HG03095 (cell line): ENCODE results near the gene MED31.
"Not testable (repeated sequence)": the region's sequence is repeated elsewhere in the genome, so short reads cannot be mapped to it uniquely, and the experiment has no call there.

Source experiments
- ATAC-seq: cut with Tn5 transposase; IDR thresholded peaks from one replicate; pipeline ENCODE4 v1.9.1; 2021; ENCODE audit warnings: moderate library complexity; ENCODE audit not compliant: unreplicated experiment

MED31 gene

DNA sequence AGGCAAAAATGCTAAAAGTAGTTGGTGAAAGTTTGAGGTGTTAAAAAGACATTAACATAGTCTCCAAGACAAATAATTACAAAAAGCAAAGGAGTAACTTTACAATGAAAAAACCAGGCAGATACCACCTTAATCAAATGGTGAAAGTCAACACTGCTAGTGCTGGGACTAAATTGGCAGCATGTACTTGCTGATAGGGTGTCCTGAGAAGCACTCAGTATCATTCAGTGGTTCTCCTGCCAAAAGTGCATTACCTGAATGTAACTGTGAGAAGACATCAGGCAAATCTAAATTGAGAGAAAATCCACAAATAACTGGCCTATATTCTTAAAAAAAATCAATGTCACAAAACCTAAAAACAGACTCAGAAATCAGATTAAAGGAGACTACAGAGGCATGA is 18.9 kb downstream of the MED31 start:
- no peak for ATAC-seq

DNA sequence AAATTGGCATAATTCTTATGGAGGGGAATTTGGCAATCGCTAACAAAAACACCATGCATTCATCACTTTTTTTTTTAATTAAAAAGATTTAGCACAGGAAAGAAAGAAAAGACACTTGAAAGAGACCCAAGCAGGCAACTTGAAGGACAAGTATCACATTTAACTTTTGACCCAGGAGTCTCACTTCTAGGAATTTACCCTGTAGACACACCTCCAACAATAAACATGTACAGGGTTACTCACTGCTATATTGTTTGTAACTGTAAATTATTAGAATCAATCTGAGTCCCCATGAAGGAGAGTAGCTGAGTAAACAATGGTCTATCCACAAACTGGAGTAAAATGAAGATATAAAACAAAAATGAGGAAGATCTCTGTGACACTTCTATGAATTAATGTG is 21.0 kb downstream of the MED31 start:
- ATAC-seq, result no peak

DNA sequence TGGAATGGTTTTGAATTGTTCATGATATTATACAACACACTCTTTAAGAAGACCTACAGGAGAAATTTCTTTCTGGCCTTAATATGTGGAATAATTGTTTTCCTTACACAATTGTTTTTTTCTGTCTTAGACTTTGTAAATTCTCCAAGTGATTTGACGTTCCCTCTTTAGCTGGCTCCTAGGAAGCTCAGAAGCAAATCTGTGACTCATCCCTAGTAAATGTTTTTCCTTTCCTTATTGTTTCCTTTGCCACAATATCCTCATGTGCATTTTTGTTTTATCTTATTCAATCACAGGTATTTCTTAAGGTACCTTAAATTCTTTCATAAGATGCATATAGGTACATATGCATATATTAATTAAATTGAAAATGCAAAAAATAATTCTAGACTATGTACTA is 24.4 kb downstream of the MED31 start:
- no peak for ATAC-seq

DNA sequence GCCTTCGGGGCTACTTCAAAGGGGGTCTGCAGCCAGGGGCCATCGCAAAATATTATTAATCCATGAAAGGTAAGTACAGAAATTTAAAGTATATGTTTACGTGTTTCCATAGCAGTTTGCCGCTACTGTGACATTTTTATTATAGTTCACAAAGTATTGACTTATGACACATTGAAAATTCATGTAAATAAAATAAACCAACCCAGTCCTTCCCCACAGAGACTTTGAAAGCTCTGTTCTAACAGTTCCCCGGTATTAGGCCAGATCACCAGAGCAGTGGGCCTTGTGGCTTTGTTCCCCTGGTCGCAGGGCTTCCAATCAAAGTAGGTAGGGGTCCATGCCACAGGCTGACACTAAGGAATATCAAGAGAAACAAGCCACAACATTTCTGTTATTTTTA is 24.8 kb downstream of the MED31 start:
- ATAC-seq, result no peak

DNA sequence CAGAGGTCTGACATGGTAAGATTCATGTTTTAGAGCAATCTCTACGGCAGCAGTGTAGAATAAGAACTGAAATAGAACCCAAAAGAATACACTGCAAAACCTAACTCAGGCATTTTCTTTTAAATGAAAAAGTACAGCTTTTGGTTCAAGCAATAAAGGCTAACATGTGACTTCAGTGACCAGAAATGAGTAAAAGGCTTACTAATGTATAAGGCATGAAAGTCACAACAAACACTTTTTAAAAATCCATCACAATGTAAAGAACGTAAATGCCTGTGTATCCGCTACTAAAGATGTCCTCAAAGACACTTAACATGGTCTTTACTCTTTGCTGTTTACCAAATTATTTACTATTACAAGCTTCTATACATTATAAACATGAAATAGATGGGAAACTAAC is 27.5 kb downstream of the MED31 start:
- no peak for ATAC-seq

DNA sequence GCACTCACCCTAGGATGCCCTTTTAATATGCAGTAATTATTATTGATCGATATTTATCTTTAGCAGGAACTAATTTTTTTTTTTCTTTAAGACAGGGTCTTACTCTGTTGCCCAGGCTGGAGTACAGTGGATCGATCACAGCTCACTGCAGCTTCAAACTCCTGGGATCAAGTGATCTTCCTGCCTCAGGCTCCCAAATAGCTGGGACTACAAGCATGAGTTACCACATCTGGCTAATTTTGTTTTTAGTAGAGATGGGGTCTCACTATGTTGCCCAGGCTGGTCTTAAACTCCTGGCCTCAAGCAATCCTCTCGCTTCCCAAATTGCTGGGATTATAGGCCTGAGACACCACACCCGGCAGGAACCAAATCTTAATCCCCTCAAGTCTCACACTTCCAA is 40.2 kb downstream of the MED31 start:
- ATAC-seq, result no peak

DNA sequence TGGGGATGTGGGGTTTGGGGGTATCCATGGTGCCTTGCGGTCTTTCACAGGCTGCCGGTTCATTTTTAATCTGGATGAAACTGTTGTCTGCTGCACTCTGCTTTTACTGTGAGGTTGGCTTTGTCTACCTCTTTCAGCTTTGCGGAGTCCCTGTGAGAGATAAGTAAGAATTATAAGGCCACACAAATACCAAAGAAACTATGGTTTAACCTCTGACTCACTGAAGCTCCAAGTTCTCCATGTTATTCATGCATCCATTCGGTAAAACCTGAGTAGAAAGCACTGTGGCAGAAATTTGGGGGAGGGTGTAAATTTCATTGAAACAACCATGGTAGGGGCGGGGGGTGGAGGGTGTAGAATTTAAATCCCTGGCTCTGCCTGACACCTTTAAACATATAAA is 41.4 kb downstream of the MED31 start:
- ATAC-seq, result no peak

DNA sequence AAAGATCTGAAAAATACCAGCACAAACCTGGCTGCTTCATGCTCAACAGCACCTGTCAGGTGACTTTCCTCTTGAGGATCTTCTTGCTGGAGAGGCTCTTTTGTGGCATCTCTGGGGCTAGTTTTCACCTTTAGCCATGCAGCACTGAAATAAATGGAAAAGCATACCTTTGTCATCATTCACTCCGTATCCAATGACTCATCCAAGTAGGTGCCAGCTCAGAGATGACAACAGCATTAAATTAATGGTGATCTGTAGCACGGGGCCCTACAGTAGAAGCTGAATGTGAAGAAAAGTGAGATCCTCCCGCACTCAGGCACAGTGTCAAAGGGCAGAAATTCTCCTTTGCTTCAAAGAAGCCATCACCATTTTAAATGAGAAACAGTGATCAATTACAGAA is 43.1 kb downstream of the MED31 start:
- ATAC-seq, result no peak

DNA sequence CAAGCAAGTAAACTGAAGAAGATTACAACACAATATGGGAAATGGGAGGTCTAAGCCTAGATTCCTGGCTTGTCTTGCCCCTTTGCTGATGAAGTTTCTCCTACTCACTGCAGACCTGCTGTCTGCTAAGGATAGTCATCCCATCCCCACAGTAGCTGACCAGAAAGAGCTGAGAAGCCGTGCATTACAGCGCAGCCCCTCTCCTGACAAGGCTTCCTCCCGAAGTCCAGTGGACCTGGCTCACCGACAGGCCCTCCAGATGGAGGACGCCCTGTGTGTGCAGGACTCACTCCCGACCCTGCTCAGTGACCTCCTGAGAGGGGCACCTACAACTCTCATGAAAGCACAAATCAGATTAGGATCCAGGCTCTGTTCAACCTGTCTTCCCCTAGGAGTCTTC is 46.3 kb downstream of the MED31 start:
- no peak for ATAC-seq

DNA sequence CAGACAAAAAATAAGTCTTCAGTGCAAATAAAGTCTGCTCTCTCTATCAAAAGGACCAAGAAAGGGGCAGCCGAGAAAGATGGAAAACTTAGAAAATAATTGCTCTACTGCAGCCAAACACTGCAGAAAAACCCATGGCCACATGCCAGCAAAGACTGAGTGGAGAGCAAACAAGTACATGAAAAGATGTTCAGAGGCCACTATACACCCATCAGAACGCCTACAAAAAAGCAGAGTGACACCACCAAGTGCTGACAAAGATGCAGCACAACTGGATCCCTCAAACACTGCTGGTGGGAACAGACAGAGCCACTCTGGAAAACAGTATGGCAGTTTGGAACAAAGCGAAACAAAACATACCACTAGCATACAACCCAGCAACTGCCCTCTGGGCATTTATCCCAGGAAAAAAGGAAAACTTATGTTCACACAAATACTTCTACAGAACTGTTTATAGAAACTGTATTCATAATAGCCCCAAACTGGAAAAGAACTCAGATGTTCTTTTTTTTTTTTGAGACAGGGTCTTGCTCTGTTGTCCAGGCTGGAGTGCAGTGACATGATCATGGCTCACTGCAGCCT is 47.6 kb downstream of the MED31 start:
- ATAC-seq, result no peak

DNA sequence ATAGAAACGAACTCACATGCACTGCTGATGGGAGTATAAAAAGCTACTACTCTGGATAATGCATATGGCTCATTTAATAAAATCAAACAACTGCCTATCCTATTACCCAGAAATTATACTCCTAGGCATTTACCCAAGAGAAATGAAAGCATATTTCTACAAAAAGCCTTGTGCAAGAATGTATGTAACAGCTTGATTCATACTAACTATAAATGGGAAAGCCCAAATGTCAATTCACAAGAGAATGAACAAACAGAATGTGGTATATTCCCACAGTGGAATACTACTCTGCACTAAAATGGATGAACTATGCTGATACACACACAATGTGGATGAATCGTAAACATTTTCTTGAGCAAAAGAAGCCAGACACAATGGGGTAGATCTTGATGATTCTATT is 49.3 kb downstream of the MED31 start:
- no peak for ATAC-seq

DNA sequence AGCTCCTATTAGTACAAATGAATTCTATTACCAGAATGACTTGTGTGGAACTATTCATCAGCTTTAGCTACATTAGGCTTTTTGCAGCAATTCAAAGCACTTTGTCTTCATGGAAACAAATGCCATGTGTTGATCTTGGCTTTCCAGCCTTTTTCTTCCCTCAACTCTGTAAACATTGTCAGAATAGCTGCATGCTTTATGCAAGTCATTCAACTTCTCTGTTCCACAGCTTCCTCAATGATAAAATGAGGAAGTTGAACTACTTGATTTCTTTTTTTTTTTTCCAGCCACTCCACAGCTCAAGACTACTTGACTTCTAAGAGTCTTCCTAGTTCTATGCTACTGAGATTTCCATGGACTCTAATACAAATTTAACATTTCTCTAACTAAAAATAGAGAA is 52.0 kb downstream of the MED31 start:
- no peak for ATAC-seq

DNA sequence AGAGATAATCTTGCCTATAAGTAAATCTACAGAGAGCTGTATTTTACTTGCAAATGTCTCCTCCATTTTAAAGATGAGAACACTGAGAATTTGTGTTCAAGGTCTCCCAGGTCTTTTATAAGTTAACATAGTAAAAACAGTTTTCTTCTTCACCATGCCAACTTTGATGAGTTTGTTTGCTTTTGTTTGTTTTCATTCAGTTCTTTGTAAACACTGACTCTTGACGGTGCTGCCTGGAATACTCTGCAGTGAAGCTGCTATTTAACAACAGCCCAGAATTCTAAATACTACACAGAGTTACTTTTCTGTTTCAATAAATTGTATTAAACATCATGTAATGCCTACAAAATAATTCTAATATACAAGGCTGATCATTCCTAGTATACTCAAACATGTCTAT is 53.7 kb downstream of the MED31 start:
- ATAC-seq, result no peak

DNA sequence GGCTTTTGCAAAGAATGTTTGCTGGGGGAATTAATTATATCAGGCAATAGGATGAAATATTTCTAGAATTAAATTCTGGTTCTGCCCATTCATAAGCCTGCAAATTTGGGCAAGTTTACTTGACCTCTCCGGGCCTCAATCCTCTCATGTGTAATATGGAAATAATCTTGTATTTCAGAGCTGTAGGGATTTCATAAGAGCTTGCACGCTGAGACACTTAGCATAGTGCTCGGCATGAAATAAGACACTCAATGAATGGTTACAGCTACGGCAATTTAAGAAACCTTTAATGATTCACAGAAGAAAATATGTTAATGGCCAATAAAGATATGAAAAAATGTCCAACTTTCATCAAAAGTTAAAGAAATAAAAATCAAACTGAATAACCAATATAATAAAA is 54.5 kb downstream of the MED31 start:
- no peak for ATAC-seq

DNA sequence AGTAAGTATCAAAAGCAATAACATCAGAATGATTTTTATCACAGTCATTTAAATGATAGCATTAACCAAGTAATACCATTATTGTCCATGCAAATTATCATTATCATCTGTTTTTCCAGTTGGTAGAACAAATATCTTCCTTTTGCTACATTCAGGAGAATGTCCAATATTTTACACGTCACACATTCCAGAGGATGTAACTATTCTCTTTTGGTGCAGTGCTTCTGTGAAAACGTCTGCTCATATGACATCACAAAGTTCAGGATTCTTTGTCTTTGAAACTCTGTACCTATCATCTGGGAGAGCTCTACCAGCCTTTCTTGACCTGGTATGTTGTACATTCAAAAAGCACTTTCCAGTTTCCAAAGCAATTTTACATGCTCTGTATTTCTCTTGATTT is 54.9 kb downstream of the MED31 start:
- no peak for ATAC-seq

DNA sequence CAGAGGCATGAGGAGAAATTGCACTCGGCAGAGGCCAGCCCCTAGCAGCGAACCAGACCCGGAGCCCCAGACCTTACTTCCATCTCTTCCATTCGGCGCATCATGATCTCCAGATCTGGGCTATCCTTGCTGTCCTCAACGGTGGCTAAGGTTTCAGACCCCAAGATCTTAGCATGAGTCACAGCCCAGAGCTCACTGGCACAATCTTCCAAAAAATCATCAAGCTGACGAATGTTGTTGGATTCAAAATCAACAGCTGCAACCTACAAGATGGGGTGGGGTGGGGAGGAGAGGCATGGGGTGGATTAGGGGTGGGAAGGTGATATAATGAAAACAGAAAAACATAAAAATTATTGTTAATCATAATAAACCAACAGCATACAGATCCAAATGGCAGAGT is 55.3 kb downstream of the MED31 start:
- no peak for ATAC-seq

DNA sequence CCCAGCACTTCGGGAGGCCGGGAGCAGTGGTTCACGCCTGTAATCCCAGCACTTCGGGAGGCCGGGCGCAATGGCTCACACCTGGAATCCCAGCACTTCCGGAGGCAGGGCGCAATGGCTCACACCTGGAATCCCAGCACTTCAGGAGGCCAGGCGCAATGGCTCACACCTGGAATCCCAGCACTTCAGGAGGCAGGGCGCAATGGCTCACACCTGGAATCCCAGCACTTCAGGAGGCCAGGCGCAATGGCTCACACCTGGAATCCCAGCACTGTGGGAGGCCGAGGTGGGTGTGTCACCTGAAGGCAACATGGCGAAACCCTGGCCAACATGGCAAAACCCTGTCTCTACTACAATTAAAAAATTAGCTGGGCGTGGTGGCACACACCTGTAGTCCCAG is 58.0 kb downstream of the MED31 start:
- ATAC-seq, result not testable (repeated sequence)
